ENCODE results near the gene AFM.

DNA sequence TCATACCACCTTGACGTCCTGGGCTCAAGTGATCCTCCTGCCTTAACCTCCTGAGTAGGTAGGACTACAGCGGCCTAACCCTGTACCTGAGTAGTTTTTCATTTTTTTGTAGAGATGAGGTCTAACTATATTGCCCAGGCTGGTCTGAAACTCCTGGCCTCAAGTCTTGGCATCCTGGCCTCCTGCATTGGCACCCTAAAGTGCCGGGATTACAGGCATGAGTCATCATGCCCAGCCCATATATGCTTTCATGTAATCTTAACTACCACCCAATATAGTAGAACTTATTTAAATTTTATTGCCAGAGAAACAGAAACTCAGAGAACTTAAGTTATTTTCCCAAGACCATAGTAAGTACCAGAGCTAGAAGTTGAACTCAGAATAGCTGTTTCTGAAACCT, 27.1 kb downstream of the AFM start:
- TF ChIP-seq, protein P1, sequence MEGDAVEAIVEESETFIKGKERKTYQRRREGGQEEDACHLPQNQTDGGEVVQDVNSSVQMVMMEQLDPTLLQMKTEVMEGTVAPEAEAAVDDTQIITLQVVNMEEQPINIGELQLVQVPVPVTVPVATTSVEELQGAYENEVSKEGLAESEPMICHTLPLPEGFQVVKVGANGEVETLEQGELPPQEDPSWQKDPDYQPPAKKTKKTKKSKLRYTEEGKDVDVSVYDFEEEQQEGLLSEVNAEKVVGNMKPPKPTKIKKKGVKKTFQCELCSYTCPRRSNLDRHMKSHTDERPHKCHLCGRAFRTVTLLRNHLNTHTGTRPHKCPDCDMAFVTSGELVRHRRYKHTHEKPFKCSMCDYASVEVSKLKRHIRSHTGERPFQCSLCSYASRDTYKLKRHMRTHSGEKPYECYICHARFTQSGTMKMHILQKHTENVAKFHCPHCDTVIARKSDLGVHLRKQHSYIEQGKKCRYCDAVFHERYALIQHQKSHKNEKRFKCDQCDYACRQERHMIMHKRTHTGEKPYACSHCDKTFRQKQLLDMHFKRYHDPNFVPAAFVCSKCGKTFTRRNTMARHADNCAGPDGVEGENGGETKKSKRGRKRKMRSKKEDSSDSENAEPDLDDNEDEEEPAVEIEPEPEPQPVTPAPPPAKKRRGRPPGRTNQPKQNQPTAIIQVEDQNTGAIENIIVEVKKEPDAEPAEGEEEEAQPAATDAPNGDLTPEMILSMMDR (tag by site-specific recombination; IDR thresholded peaks at IDR 0.05), result no peak
- no peak for TF ChIP-seq ZNF629 (tag by site-specific recombination; IDR thresholded peaks at IDR 0.05)
- no peak for TF ChIP-seq ZNF747 (tag by site-specific recombination; IDR thresholded peaks at IDR 0.05)
- no peak for TF ChIP-seq ZNF426 (tag by site-specific recombination; IDR thresholded peaks at IDR 0.05)
- TF ChIP-seq, protein P2, sequence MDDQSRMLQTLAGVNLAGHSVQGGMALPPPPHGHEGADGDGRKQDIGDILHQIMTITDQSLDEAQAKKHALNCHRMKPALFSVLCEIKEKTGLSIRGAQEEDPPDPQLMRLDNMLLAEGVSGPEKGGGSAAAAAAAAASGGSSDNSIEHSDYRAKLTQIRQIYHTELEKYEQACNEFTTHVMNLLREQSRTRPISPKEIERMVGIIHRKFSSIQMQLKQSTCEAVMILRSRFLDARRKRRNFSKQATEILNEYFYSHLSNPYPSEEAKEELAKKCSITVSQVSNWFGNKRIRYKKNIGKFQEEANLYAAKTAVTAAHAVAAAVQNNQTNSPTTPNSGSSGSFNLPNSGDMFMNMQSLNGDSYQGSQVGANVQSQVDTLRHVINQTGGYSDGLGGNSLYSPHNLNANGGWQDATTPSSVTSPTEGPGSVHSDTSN (CRISPR knock-in tag; IDR thresholded peaks at IDR 0.05), result no peak
- TF ChIP-seq TCF7L2 (IDR thresholded peaks at IDR 0.05; ENCODE audit: borderline replicate concordance, low read depth, low read length), result no peak
- no peak for TF ChIP-seq HOXA7 (CRISPR knock-in tag; IDR thresholded peaks at IDR 0.05; ENCODE audit: borderline replicate concordance)
- TF ChIP-seq, protein P3, sequence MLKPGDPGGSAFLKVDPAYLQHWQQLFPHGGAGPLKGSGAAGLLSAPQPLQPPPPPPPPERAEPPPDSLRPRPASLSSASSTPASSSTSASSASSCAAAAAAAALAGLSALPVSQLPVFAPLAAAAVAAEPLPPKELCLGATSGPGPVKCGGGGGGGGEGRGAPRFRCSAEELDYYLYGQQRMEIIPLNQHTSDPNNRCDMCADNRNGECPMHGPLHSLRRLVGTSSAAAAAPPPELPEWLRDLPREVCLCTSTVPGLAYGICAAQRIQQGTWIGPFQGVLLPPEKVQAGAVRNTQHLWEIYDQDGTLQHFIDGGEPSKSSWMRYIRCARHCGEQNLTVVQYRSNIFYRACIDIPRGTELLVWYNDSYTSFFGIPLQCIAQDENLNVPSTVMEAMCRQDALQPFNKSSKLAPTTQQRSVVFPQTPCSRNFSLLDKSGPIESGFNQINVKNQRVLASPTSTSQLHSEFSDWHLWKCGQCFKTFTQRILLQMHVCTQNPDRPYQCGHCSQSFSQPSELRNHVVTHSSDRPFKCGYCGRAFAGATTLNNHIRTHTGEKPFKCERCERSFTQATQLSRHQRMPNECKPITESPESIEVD (tag by site-specific recombination; IDR thresholded peaks at IDR 0.05), result no peak
- TF ChIP-seq KLF7 (tag by site-specific recombination; IDR thresholded peaks at IDR 0.05; ENCODE audit: borderline replicate concordance), result no peak
- no peak for TF ChIP-seq ZNF24 (tag by site-specific recombination; IDR thresholded peaks at IDR 0.05)

All from HEK293 (cell line).